ENCODE measurements around the gene CAMKK1.

CAMKK1 gene

GRCh38 chr17:3922765-3923164 lies 29.9 kb upstream of the CAMKK1 start:
- no peak overlapping the region for H3K27ac ChIP-seq
- no peak for TF ChIP-seq CTCF (conservative IDR thresholded peaks at IDR 0.05)

GRCh38 chr17:3921502-3922319 lies 28.9 kb upstream of the CAMKK1 start:
- H3K27ac ChIP-seq = no peak overlapping the region
- no peak for TF ChIP-seq CTCF (conservative IDR thresholded peaks at IDR 0.05)

GRCh38 chr17:3921006-3921405 lies 28.2 kb upstream of the CAMKK1 start:
- TF ChIP-seq CTCF (conservative IDR thresholded peaks at IDR 0.05) = no peak
- no peak overlapping the region for H3K27ac ChIP-seq

GRCh38 chr17:3919123-3919624 lies 26.3 kb upstream of the CAMKK1 start:
- TF ChIP-seq CTCF (conservative IDR thresholded peaks at IDR 0.05) = no peak
- no peak overlapping the region for H3K27ac ChIP-seq

- TF ChIP-seq CTCF (conservative IDR thresholded peaks at IDR 0.05) = no peak
- H3K27ac ChIP-seq = no peak overlapping the region
Observed at GRCh38 chr17:3918372-3919122, 25.7 kb upstream of the CAMKK1 start.

- TF ChIP-seq CTCF (conservative IDR thresholded peaks at IDR 0.05) = no peak
- H3K27ac ChIP-seq = no peak overlapping the region
Observed at GRCh38 chr17:3917391-3917931, 24.6 kb upstream of the CAMKK1 start.

DNA sequence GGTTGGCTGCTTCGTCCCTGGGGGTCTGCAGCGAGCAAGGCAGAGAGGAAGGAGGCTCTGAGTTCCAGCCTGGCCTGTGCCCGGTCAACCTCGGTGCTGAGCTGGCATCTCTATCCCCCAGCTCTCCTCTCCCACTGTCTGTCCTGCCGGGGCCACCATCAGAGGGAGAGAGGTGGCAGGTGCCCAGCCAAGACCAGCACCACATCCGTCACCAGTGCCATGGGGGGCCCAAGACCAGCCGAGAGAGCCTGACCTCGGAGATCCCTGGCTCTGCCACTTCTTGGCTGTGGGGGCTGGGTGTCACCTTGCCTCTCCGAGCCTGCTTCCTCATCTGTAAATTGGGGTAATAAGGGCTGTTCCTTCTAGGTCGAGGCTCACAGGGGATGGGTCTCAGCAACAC lies 24.0 kb upstream of the CAMKK1 start:
- TF ChIP-seq CTCF (conservative IDR thresholded peaks at IDR 0.05) = no peak
- no peak overlapping the region for H3K27ac ChIP-seq
